A549 (cell line): ENCODE data around the gene TAF1A. TPM values are rescaled to one million over a fixed set of nuclear protein-coding genes. Genes with fewer than 3 reads are reported as not detected.
A peak's percentile ranks its signal among the peaks of the same experiment; 100 is the strongest.

Experiments
- ATAC-seq, 2 experiments: fragments of 200-7000 bp in 1 of 2; fragments of >200 bp in 1 of 2; cut with Nextera tagmentation in 1 of 2; cut with Tn5 transposase in 1 of 2; 3 replicates each; pipeline versions ENCODE4 v1.8.0 to v1.9.1; 2018 to 2020; ENCODE audit warnings: mild to moderate bottlenecking in 1 of 2, moderate library complexity in 1 of 2
- CTCF ChIA-PET: fragments of 300-600 bp; sonication (Branson Sonifier 250); formaldehyde crosslinking; extraction: SDS; loops from one replicate; lab custom pipeline; 2021; ENCODE audit warnings: antibody characterized with exemption, inconsistent platforms; lab: Yijun Ruan, JAX
- POLR2A ChIA-PET: fragments of 350-600 bp; formaldehyde crosslinking; extraction: SDS; loops from one replicate; lab custom pipeline; 2021; ENCODE audit warnings: antibody characterized with exemption, inconsistent platforms; lab: Yijun Ruan, JAX
- DNase-seq, 2 experiments: peaks; one replicate each; pipeline versions ENCODE4 v3.0.0 to v3.0.0-alpha.2; 2011 to 2016; ENCODE audit warnings: low read depth in 1 of 2, low spot score in 1 of 2
- FAIRE-seq: peaks from 2 replicates; lab custom pipeline; 2011; peaks lifted over from hg19 to GRCh38; lab: Jason Lieb, UNC
- H3K27ac ChIP-seq, 2 experiments: fragments of >200 bp; sonication (Bioruptor Twin); formaldehyde crosslinking; 3 replicates each; pipeline ENCODE4 v1.5.1; 2016 to 2017
- H3K4me1 ChIP-seq: fragments of >200 bp; sonication (Bioruptor Twin); formaldehyde crosslinking; 3 replicates; pipeline ENCODE4 v1.6.1; 2016
- H3K4me2 ChIP-seq: fragments of >200 bp; sonication (Bioruptor Twin); formaldehyde crosslinking; 3 replicates; pipeline ENCODE4 v1.6.1; 2016
- H3K4me3 ChIP-seq: fragments of >200 bp; sonication (Bioruptor Twin); formaldehyde crosslinking; 3 replicates; pipeline ENCODE4 v1.5.1; 2016
- H3K9me3 ChIP-seq: fragments of >200 bp; sonication (Bioruptor Twin); formaldehyde crosslinking; 3 replicates; pipeline ENCODE4 v1.6.1; 2016
- BHLHE40 ChIP-seq: IDR thresholded peaks from 2 replicates; pipeline ENCODE4 v1.6.1; 2012; ENCODE audit warnings: low read depth, low read length, inconsistent platforms
- CHD4 ChIP-seq: fragments of 200-600 bp; sonication (generic); IDR thresholded peaks from 2 replicates; pipeline ENCODE4 v1.6.1; 2016; ENCODE audit warnings: antibody characterized with exemption, mild to moderate bottlenecking, borderline replicate concordance
- EHF ChIP-seq: fragments of 250-450 bp; sonication (Bioruptor Pico); IDR thresholded peaks from 2 replicates; pipeline ENCODE4 v1.5.0; 2020; ENCODE audit warnings: mild to moderate bottlenecking
- EP300 ChIP-seq, 2 experiments: fragments of >200 bp; sonication (Bioruptor Twin); formaldehyde crosslinking; IDR thresholded peaks; 2 replicates in 1 of 2; 3 replicates in 1 of 2; pipeline ENCODE4 v1.6.1; 2016 to 2017
- ESRRA ChIP-seq: fragments of 150-350 bp; IDR thresholded peaks from 2 replicates; pipeline ENCODE4 v1.6.1; 2014; ENCODE audit warnings: mild to moderate bottlenecking, low read length, borderline replicate concordance
- FOSL2 ChIP-seq, 2 experiments: fragments of 450-650 bp in 1 of 2; fragments of >200 bp in 1 of 2; sonication (Bioruptor Twin) in 1 of 2; formaldehyde crosslinking; IDR thresholded peaks; 2 replicates each; pipeline versions ENCODE4 v1.5.0 to v1.6.1; 2016 to 2020; ENCODE audit warnings: mild to moderate bottlenecking in 1 of 2, moderate library complexity in 1 of 2
- HOXB5 ChIP-seq: fragments of 250-450 bp; sonication (Bioruptor Pico); IDR thresholded peaks from 2 replicates; pipeline ENCODE4 v1.5.0; 2020; ENCODE audit warnings: mild to moderate bottlenecking, moderate library complexity
- JUNB ChIP-seq: fragments of >200 bp; sonication (Bioruptor Twin); formaldehyde crosslinking; IDR thresholded peaks from 2 replicates; pipeline ENCODE4 v1.6.1; 2016
- NR3C1 ChIP-seq: fragments of >200 bp; sonication (Bioruptor Twin); formaldehyde crosslinking; IDR thresholded peaks from 3 replicates; pipeline ENCODE4 v1.6.1; 2017
- POLR2A ChIP-seq: IDR thresholded peaks from 2 replicates; pipeline ENCODE4 v1.6.1; 2012; ENCODE audit warnings: mild to moderate bottlenecking, low read length
- POLR2AphosphoS2 ChIP-seq: conservative IDR thresholded peaks from 2 replicates; pipeline ENCODE4 v1.6.1; 2012; ENCODE audit warnings: low read length, improper control_type of control experiment, inconsistent platforms
- RAD21 ChIP-seq, 2 experiments: fragments of >200 bp in 1 of 2; sonication (Bioruptor Twin) in 1 of 2; formaldehyde crosslinking in 1 of 2; IDR thresholded peaks in 1 of 2; conservative IDR thresholded peaks in 1 of 2; 2 replicates in 1 of 2; 3 replicates in 1 of 2; pipeline ENCODE4 v1.6.1; 2012 to 2018; ENCODE audit warnings: inconsistent platforms in 1 of 2
- RFX5 ChIP-seq: fragments of 450-650 bp; IDR thresholded peaks from 2 replicates; pipeline ENCODE4 v1.7.1; 2014; ENCODE audit warnings: antibody characterized with exemption, mild to moderate bottlenecking, moderate library complexity
- SREBF2 ChIP-seq: fragments of 450-650 bp; IDR thresholded peaks from 2 replicates; pipeline ENCODE4 v1.6.1; 2014; ENCODE audit warnings: mild to moderate bottlenecking, moderate library complexity
- ZFP36 ChIP-seq: fragments of 450-650 bp; IDR thresholded peaks from 2 replicates; pipeline ENCODE4 v1.6.1; 2014; ENCODE audit warnings: borderline replicate concordance; ENCODE audit not compliant: partially characterized antibody
- WGBS: methylation state at CpG from one replicate; pipeline ENCODE4 v1.1.6; 2017; ENCODE audit errors: missing lambda C conversion rate; 5-methylcytosine and 5-hydroxymethylcytosine counted together
- polyA plus RNA-seq, 4 experiments: library from polyadenylated mRNA; depleted of rRNA in 3 of 4; stranded (reverse); fragments of >200 nt; fragmentation: RNase III in 1 of 4; extraction: RNeasy Plus Mini Kit Qiagen cat#74134 plus additional on column Dnase treatment in 1 of 4; gene quantifications; 2 replicates in 3 of 4; 3 replicates in 1 of 4; pipeline ENCODE4 v1.2.3, GENCODE V29; 2011 to 2017
- TF ChIP-seq, protein P1 (sequence below): fragments of 200-600 bp; sonication (generic); IDR thresholded peaks from 2 replicates; pipeline ENCODE4 v1.6.1; 2016; ENCODE audit warnings: antibody characterized with exemption, mild to moderate bottlenecking, moderate library complexity
- TF ChIP-seq, protein P2 (sequence below): fragments of 250-450 bp; sonication (Bioruptor Pico); IDR thresholded peaks from 2 replicates; pipeline ENCODE4 v1.5.0; 2021; ENCODE audit warnings: mild to moderate bottlenecking, moderate library complexity, borderline replicate concordance
- TF ChIP-seq, protein P3 (sequence below): fragments of >200 bp; sonication (Bioruptor Twin); formaldehyde crosslinking; IDR thresholded peaks from 2 replicates; pipeline ENCODE4 v1.6.1; 2016
- TF ChIP-seq, protein P4 (sequence below): fragments of 250-450 bp; sonication (Bioruptor Pico); IDR thresholded peaks from 2 replicates; pipeline ENCODE4 v1.5.0; 2020; ENCODE audit warnings: low read depth, mild to moderate bottlenecking, moderate library complexity
- TF ChIP-seq, protein P5 (sequence below): IDR thresholded peaks from 2 replicates; pipeline ENCODE4 v1.6.1; 2012; ENCODE audit warnings: low read depth, borderline replicate concordance

The TAF1A gene
- polyA plus RNA-seq, 2 of the 4 experiments (the other 2 are of a cell fraction): 11.7 to 21.7 TPM

DNA sequence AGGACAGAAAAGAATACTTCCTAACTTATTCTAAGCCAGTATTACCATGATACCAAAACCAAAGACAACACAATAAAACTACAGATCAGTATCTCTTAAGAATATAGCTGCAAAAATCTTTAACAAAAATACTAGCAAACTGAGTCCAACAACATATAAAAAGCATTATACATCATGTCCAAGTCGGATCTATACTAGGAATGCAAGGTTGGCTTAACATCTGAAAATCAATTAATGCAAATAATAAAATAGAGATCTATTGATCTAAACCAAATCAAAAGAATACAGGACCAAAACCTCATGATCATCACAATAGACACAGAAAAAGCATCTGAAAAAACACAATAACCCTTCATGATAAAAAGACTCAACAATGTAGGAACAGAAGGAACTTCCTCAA, 18.9 kb downstream of the TAF1A start:
- no peak for TF ChIP-seq ZFP36
- TF ChIP-seq, protein P1, sequence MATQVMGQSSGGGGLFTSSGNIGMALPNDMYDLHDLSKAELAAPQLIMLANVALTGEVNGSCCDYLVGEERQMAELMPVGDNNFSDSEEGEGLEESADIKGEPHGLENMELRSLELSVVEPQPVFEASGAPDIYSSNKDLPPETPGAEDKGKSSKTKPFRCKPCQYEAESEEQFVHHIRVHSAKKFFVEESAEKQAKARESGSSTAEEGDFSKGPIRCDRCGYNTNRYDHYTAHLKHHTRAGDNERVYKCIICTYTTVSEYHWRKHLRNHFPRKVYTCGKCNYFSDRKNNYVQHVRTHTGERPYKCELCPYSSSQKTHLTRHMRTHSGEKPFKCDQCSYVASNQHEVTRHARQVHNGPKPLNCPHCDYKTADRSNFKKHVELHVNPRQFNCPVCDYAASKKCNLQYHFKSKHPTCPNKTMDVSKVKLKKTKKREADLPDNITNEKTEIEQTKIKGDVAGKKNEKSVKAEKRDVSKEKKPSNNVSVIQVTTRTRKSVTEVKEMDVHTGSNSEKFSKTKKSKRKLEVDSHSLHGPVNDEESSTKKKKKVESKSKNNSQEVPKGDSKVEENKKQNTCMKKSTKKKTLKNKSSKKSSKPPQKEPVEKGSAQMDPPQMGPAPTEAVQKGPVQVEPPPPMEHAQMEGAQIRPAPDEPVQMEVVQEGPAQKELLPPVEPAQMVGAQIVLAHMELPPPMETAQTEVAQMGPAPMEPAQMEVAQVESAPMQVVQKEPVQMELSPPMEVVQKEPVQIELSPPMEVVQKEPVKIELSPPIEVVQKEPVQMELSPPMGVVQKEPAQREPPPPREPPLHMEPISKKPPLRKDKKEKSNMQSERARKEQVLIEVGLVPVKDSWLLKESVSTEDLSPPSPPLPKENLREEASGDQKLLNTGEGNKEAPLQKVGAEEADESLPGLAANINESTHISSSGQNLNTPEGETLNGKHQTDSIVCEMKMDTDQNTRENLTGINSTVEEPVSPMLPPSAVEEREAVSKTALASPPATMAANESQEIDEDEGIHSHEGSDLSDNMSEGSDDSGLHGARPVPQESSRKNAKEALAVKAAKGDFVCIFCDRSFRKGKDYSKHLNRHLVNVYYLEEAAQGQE: no peak
- no peak for TF ChIP-seq CHD4
- TF ChIP-seq NR3C1: no peak
- TF ChIP-seq SREBF2: no peak
- no peak for TF ChIP-seq FOSL2 (IDR thresholded peaks at IDR 0.05)
- no peak for TF ChIP-seq FOSL2 (CRISPR knock-in tag; IDR thresholded peaks at IDR 0.05)
- TF ChIP-seq, protein P2, sequence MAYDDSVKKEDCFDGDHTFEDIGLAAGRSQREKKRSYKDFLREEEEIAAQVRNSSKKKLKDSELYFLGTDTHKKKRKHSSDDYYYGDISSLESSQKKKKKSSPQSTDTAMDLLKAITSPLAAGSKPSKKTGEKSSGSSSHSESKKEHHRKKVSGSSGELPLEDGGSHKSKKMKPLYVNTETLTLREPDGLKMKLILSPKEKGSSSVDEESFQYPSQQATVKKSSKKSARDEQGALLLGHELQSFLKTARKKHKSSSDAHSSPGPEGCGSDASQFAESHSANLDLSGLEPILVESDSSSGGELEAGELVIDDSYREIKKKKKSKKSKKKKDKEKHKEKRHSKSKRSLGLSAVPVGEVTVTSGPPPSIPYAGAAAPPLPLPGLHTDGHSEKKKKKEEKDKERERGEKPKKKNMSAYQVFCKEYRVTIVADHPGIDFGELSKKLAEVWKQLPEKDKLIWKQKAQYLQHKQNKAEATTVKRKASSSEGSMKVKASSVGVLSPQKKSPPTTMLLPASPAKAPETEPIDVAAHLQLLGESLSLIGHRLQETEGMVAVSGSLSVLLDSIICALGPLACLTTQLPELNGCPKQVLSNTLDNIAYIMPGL (CRISPR knock-in tag): no peak
- TF ChIP-seq, protein P3, sequence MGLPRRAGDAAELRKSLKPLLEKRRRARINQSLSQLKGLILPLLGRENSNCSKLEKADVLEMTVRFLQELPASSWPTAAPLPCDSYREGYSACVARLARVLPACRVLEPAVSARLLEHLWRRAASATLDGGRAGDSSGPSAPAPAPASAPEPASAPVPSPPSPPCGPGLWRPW: no peak
- TF ChIP-seq HOXB5 (CRISPR knock-in tag): no peak
- no peak for TF ChIP-seq POLR2A
- TF ChIP-seq EHF (CRISPR knock-in tag): no peak
- TF ChIP-seq BHLHE40: no peak
- TF ChIP-seq JUNB: no peak
- TF ChIP-seq EP300 (IDR thresholded peaks at IDR 0.05): no peak
- TF ChIP-seq, protein P4, sequence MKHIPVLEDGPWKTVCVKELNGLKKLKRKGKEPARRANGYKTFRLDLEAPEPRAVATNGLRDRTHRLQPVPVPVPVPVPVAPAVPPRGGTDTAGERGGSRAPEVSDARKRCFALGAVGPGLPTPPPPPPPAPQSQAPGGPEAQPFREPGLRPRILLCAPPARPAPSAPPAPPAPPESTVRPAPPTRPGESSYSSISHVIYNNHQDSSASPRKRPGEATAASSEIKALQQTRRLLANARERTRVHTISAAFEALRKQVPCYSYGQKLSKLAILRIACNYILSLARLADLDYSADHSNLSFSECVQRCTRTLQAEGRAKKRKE (CRISPR knock-in tag): no peak
- TF ChIP-seq POLR2AphosphoS2: no peak
- TF ChIP-seq RFX5: no peak
- TF ChIP-seq, protein P5, sequence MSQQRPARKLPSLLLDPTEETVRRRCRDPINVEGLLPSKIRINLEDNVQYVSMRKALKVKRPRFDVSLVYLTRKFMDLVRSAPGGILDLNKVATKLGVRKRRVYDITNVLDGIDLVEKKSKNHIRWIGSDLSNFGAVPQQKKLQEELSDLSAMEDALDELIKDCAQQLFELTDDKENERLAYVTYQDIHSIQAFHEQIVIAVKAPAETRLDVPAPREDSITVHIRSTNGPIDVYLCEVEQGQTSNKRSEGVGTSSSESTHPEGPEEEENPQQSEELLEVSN: no peak
- no peak for TF ChIP-seq ESRRA
- no peak for TF ChIP-seq RAD21 (conservative IDR thresholded peaks at IDR 0.05 in 1 of 2, IDR thresholded peaks at IDR 0.05 in 1 of 2)
- WGBS: 97% methylated on average over 1 of the region's 1 CpG
- H3K4me1 ChIP-seq: no peaks in the 10 kb centered on the region
- ATAC-seq: no peak
- peaks cover 8% of the 10 kb centered on the region; the same call in 1 of the 3 replicates for H3K9me3 ChIP-seq
- FAIRE-seq: peak; percentile 59
- no peak for DNase-seq
- no peak overlapping the region for H3K27ac ChIP-seq
- POLR2A ChIA-PET: no interaction called here
- H3K4me3 ChIP-seq: no peak overlapping the region
- H3K4me2 ChIP-seq: no peak overlapping the region
- CTCF ChIA-PET: no interaction called here
